Esophagus muscularis mucosa (tissue), 4 donors: ENCODE results near the gene MAPK7. TPM values are rescaled to one million over a fixed set of nuclear protein-coding genes. Genes with fewer than 3 reads are reported as not detected.

Experiments
- DNase-seq: peaks from one replicate; pipeline ENCODE4 v3.0.0-alpha.2; 2017; ENCODE audit errors: extremely low spot score
- H3K27ac ChIP-seq, 4 donors: fragments of 200-600 bp; sonication (generic); replicated peaks in 1 of 4; 1 replicate in 3 of 4; 2 replicates in 1 of 4; pipeline ENCODE4 v1.5.1; 2016 to 2019; ENCODE audit warnings: mild to moderate bottlenecking in 1 of 4
- H3K27me3 ChIP-seq, 4 donors: fragments of 200-600 bp; sonication (generic); one replicate each; pipeline versions ENCODE4 v1.5.1 to v1.6.0; 2016 to 2019
- H3K36me3 ChIP-seq, 4 donors: fragments of 200-600 bp; sonication (generic); one replicate each; pipeline ENCODE4 v1.5.1; 2016 to 2019
- H3K4me1 ChIP-seq, 4 donors: fragments of 200-600 bp; sonication (generic); one replicate each; pipeline ENCODE4 v1.5.1; 2016 to 2019
- H3K4me3 ChIP-seq, 4 donors: fragments of 200-600 bp; sonication (generic); 1 replicate in 2 of 4; 2 replicates in 2 of 4; pipeline ENCODE4 v1.5.1; 2016 to 2019; ENCODE audit warnings: mild to moderate bottlenecking in 4 of 4, moderate library complexity in 1 of 4
- H3K9me3 ChIP-seq, 4 donors: fragments of 200-600 bp; sonication (generic); 1 replicate in 3 of 4; 2 replicates in 1 of 4; pipeline ENCODE4 v1.5.1; 2016 to 2019
- EP300 ChIP-seq: sonication (generic); formaldehyde crosslinking; IDR thresholded peaks from one replicate; pipeline ENCODE4 v1.6.1; 2017; ENCODE audit warnings: antibody characterized with exemption
- POLR2A ChIP-seq: fragments of 450-650 bp; IDR thresholded peaks from one replicate; pipeline ENCODE4 v1.6.1; 2017; ENCODE audit warnings: antibody characterized with exemption, moderate library complexity, mild to moderate bottlenecking, low read depth
- POLR2AphosphoS5 ChIP-seq, 2 donors: sonication (generic); formaldehyde crosslinking; IDR thresholded peaks; one replicate each; pipeline ENCODE4 v1.6.1; 2017; ENCODE audit warnings: antibody characterized with exemption in 2 of 2
- WGBS: methylation state at CpG from one replicate; pipeline ENCODE4 v1.1.5; 2018; 5-methylcytosine and 5-hydroxymethylcytosine counted together
- intact Hi-C: fragments of 100-400 bp; cut with DNase I; formaldehyde crosslinking; loops from one replicate; pipeline ENCODE4 v1.15.1; 2023
- total RNA-seq, 4 donors: library from RNA; depleted of rRNA; stranded (reverse); fragments of >200 nt; gene quantifications; one replicate each; pipeline versions ENCODE4 v1.1.0 to v1.2.1, GENCODE V29; 2016
- TF ChIP-seq, protein P1 (sequence below), 3 experiments: fragments of 200-600 bp in 2 of 3; fragments of 450-650 bp in 1 of 3; sonication (generic) in 2 of 3; IDR thresholded peaks; one replicate each; pipeline ENCODE4 v1.5.1; 2017 to 2019; ENCODE audit warnings: antibody characterized with exemption in 3 of 3, mild to moderate bottlenecking in 2 of 3, moderate library complexity in 1 of 3

MAPK7 gene
- total RNA-seq, 4 donors from 2014 or later: 26.3 to 41.4 (median 33.2) TPM

DNA sequence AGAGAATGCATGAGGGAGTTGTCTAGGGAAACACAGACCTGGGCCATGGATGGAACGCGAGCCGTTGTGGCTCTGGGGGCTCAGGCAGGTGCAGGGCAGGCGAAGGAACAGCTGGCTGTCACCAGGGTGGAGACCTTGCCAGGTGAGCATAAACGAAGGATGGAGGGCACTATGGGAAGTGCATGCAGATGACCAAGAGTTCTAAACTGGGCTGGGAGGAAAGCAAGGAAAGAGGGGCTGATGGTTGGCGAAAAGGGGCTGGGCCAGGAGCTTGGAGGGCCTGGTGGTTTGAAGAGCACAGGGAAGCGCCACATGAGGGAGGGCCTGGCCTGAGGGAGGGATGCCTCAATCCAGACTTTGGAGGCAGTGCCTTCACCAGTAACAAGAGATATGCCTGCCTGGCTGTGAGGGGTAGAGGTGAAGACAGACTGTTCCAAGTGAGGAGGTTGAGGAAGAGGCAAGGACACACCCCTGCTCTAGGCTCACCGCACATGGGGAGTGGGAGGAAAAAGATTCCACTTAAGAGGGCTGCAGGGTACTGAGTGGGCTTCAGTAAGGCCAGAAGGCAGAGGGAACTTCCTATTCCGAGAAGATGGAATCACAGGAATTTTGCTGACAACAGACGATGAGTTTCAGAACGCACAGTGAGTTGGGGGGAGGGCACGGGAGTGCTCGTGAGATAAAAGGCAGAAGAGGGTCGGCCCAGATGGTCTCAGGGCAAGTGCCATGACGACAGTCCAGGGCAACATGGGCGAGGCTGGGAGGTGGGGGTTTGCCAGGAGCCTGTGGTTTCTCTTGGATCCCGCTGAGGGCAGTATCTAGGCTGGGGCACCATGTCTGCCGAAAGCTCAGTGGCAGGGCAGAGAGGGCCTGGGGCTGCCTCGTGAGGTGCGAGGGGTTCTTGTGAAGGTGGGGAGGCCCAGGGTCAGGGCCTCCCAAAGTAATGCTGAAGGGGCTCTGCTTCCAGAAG, 36.4 kb upstream of the MAPK7 start:
- Histone ChIP-seq H3K9me3 (no peaks in the 10 kb centered on the region), H3K36me3 (no peaks in the 10 kb centered on the region), H3K4me3 (no peak overlapping the region), H3K27ac (no peak overlapping the region), H3K4me1 (peaks cover 39 to 58% (median 46%) of the 10 kb centered on the region in 4 donors), H3K27me3 (no peaks in the 10 kb centered on the region)
- no peak for TF ChIP-seq POLR2AphosphoS5 (IDR thresholded peaks at IDR 0.05)
- TF ChIP-seq, protein P1, sequence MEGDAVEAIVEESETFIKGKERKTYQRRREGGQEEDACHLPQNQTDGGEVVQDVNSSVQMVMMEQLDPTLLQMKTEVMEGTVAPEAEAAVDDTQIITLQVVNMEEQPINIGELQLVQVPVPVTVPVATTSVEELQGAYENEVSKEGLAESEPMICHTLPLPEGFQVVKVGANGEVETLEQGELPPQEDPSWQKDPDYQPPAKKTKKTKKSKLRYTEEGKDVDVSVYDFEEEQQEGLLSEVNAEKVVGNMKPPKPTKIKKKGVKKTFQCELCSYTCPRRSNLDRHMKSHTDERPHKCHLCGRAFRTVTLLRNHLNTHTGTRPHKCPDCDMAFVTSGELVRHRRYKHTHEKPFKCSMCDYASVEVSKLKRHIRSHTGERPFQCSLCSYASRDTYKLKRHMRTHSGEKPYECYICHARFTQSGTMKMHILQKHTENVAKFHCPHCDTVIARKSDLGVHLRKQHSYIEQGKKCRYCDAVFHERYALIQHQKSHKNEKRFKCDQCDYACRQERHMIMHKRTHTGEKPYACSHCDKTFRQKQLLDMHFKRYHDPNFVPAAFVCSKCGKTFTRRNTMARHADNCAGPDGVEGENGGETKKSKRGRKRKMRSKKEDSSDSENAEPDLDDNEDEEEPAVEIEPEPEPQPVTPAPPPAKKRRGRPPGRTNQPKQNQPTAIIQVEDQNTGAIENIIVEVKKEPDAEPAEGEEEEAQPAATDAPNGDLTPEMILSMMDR (IDR thresholded peaks at IDR 0.05): no peak
- no peak for TF ChIP-seq EP300
- TF ChIP-seq POLR2A: no peak
- intact Hi-C loops: no loop called here
- WGBS: 76% methylated on average over 20 of the region's 20 CpGs
- no peak for DNase-seq

DNA sequence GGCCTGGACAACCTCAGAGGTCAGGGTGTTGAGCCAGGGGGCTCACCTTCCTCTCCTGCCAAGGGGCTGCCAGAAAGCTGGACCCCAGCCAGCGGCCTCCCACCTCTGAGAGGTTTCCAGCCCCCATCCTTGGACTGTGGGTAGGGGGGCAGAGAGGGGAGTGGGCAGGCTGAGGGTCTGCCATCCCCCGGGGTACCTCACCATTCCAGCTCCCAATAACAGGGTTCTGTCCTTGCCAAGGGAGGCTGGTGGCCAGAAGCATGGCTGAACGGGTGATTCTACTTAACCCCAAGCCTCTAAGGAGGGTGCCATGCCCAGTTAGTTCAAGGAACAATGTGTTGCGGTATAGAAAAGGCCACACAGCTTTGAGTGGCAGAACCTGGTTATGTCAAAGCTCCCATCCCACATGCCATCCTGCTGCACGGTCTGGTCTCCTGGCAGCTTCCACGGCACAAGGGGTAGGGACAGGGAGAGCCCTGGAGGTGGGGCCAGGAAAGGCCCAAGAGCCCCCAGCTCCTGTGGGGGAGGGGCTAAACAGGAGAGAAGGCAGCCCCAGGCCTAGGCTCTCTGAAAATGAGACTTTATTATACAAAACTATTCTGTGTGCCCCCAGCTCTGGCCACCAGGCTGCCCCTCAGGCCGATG, 35.6 kb upstream of the MAPK7 start:
- Histone ChIP-seq H3K27me3 (no peaks in the 10 kb centered on the region), H3K4me1 (peaks cover 41 to 58% (median 47%) of the 10 kb centered on the region in 4 donors), H3K9me3 (no peaks in the 10 kb centered on the region), H3K36me3 (no peaks in the 10 kb centered on the region), H3K27ac (no peak overlapping the region), H3K4me3 (no peak overlapping the region)
- TF ChIP-seq POLR2AphosphoS5 (IDR thresholded peaks at IDR 0.05) (no peak), POLR2A (no peak), EP300 (no peak)
- TF ChIP-seq, protein P1 (IDR thresholded peaks at IDR 0.05): no peak
- WGBS: 66% methylated on average over 6 of the region's 7 CpGs
- intact Hi-C loops: no loop called here
- no peak for DNase-seq

- Histone ChIP-seq H3K9me3 (no peaks in the 10 kb centered on the region), H3K27ac (no peak overlapping the region), H3K27me3 (no peaks in the 10 kb centered on the region), H3K4me3 (no peak overlapping the region), H3K36me3 (no peaks in the 10 kb centered on the region), H3K4me1 (peaks cover 39 to 54% (median 46%) of the 10 kb centered on the region in 4 donors)
- no peak for DNase-seq
- intact Hi-C loops: no loop called here
- WGBS: 90% methylated on average over 7 of the region's 7 CpGs
- TF ChIP-seq POLR2AphosphoS5 (IDR thresholded peaks at IDR 0.05): no peak
- TF ChIP-seq POLR2A: no peak
- TF ChIP-seq, protein P1 (IDR thresholded peaks at IDR 0.05): no peak
- TF ChIP-seq EP300: no peak
These were observed 35.1 kb upstream of the MAPK7 start for GRCh38 chr17:19343256-19343630.

DNA sequence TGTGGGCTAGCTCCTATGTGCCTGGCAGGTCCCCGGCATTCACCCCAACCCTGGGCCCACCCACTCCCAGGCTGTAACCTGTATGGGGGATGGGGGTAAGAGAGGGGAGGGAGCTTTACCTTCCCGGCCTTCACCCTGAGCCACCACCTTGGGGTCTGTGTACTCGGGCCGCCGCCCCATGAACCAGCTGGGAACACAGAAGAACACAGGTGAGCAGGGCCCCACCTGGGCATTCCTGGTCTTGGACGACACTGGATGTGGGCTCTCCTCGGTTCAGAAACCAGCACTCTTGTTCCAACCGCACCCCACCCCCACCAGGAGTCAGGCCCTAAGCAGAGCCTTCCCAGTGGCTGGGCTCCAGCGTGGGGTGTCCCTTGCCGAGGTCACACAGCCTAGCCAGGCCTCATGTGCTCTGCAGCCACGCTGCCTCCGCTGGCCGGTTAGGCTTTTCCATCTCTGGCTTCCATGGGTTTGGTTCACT, 34.6 kb upstream of the MAPK7 start:
- intact Hi-C loops: no loop called here
- 83% methylated on average over 1 of the region's 13 CpGs for WGBS
- Histone ChIP-seq H3K4me3 (no peak overlapping the region), H3K9me3 (no peaks in the 10 kb centered on the region), H3K36me3 (no peaks in the 10 kb centered on the region), H3K27me3 (no peaks in the 10 kb centered on the region), H3K27ac (no peak overlapping the region), H3K4me1 (peaks cover 39 to 53% (median 46%) of the 10 kb centered on the region in 4 donors)
- TF ChIP-seq, protein P1 (IDR thresholded peaks at IDR 0.05): no peak
- TF ChIP-seq POLR2AphosphoS5 (IDR thresholded peaks at IDR 0.05) (no peak), EP300 (no peak), POLR2A (no peak)
- no peak for DNase-seq
